Activated T-helper 9 cell treated with anti-CD3 and anti-CD28 coated beads, Interleukin-2, amount 50 U/mL, for 16 hours (primary cell): ENCODE data around the gene AEN.

ENCODE experiments used
- DNase-seq: peaks from one replicate; pipeline ENCODE4 v3.0.0-alpha.2; 2020; ENCODE audit warnings: low read depth

AEN gene

DNA sequence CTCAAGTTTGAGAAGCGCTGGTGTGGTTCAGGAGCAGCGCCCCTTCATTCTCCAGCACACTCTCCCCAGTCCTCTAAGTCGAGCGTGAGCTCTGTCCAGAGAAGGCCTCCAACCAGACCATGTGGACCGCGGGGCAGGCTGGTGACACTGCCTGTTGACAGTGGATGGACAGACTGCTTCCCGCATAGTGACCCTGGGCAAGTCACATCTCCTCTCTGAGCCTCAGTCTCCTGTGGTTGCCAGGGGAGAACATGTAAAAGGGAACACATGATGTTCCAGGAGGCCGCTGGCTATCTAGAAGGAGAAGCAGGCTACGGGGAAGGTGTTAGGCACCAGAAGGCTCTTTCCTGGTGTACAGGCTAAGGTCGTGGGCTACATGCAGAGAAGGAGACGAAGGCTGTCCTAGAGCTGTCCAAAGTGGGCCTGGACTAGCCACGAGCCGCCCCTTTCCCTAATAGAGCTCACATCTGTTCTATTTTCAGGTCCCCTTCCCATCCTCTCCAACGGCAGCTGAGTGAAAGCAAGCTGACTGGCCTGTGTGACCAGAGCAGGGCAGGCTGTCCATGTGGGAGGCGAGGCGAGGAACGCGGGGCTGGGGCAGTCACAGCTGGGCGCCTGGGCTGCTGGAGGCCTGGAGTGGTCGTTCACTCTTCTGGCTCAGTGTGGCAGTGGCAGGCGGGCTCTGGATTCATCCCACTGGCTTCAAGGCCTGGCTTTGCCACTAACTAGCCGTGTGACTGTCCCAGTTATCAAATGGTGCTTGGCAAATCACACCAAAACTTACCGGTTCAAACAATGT is 28.8 kb downstream of the AEN start:
- no peak for DNase-seq

DNA sequence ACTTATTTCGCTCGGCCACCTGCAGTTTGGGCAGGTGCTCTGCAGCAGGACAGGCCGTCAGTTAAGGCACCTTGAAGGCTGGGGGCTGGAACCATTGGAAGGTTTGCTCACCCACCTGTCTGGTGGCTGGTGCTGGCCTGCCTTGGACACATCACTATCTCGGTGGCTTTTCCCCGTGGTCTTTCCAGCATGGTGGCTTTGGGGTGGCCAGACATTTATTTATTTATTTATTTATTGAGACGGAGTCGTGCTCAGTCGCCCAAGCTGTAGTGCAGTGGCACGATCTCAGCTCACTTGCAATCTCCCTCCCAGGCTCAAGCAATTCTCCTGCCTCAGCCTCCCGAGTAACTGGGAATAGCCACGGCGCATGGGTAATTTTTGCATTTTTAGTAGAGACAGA is 29.4 kb downstream of the AEN start:
- DNase-seq: no peak

DNA sequence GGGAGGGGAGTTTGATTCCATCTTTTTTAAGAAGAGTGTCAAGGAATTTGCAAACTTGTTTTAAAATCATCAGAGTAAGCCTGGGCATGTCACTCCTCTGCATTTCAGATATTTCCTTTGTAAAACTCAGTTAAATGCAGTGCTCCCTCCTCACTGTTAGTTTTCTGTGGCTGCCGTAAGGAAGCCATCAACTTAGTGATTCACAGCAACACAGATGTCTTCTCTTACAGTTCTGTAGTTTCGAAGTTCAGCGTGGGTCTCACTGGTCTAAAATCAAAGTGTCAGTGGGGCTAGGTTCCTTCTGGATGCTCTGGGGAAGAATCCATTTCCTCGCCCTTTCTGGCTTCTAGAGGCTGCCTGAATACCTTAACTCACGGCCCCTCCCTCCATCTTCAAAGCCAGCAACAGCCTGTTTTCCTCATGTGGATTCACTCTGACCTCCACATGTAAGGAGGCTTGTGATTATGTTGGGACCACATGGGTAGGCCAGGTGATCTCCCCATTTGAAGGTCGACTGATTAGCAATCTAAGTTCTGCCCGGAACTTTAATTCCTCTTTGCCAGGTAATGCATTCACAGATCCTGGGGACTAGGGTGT is 30.1 kb downstream of the AEN start:
- DNase-seq: no peak

DNA sequence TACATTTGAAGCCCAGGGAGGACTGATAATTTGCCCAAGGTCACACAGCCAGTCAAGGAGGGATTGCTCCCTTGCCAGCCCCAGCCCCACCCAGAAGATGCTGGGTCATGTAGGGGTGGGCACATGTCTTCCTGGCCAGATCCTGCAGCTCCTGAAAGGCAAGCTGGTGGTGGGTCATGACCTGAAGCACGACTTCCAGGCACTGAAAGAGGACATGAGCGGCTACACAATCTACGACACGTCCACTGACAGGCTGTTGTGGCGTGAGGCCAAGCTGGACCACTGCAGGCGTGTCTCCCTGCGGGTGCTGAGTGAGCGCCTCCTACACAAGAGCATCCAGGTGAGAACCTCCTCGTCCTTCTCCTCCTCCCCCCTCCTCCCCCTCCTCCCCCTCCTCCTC is 30.8 kb downstream of the AEN start:
- DNase-seq: no peak

DNA sequence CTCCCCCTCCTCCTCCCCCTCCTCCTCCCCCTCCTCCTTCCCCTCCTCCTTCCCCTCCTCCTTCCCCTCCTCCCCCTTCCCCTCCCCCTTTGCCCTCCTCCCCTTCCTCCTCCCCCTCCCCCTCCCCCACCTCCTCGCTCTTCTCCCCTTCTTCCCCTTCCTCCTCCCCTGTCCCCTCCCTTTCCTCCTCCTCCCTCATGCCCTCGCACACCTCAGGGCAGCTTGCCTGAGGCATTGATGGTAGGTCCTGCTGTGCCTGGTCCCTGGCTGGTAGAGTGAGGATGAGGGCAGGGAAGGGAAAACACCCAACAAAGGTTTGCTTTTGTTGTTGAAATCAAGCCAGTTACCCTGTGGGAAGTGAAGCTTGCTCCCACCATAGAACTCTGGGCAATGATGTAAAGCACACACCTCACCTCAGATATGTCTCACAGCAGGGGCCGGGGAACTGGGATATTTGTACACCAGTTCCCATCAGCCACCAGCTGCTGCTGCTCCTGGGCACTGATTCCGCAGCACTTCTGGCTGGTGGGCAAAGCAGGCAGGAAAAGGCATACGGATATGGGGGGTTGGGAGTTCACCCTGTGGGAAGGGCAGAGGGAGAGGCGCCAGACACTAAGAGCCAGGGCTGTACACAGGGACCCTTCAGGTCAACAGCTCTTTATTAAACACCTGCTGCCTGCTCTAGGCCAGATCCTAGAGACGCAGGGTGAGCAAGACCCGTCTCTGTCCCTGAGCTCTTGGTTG is 31.5 kb downstream of the AEN start:
- DNase-seq: no peak

DNA sequence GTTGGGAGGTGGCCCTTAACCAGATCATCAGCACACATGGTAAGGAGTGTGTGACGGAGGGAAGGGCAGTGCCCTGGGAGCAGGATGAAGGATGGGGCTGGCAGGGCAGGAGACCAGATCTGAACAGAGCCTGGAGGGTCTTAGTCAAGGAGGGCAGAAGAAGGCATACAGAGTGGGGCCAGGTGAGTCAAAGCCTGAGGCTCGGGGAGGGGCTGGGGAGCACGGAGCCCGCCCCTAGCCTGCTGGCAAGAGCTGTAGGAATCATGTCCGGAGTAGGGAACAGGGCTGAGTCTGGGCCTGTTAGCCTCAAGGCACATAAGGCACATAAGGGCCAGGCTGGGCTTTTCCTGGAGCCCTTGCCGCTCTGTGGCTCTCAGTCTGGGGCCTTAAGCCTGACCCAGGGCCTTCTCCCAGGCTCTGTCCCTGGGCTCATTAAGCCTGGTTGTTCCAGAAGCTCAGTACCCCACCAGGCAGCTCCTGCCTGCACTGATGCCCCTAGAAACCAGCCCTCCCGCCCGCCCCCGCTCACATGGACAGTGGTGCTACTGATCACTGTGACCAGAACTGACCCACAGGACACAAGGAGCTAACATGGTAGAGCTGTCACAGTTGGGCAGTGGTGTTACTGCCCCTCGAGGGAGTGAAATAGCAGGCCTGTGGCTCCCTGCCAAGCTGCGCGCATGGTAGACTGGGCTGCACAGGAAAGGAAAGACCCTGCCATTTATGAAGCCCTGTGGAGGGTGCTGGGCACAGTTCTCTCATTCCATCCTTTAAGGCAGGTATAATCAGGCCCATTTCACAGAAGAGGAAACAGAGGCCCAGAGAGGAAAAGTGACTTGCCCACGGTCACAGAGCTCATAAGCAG is 32.3 kb downstream of the AEN start:
- no peak for DNase-seq

DNA sequence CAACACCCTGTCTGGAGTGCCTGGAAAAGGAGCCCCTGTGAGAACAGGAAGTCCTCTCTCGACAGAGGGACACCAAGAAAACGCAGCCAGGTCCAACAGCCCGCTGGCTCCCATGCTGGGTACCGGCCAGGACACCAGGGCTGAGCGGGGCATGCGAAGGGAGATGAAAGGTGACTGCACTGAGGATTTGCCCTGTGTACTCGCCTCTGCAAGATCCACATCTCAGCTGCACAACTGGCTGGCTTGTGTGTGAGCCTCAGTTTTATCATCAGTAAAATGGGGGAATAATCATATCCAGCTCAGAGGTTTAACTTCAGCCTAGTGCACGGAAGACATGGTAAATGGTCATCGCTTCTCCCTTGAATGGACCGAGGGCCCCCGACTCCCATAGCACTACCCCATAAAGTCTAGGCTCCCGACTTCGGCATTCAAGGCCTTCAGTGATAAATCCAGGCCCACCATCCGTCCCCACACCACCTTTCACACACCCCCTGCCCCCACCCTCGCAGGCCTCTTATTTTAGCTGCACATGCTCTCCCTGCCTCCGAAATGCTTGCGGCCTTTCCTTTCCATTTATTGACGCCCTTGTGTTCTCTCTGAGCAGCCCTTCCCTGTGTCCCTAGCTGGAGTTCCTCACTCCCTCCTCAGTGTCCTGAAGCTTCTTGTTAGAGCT is 33.4 kb downstream of the AEN start:
- DNase-seq: no peak

DNA sequence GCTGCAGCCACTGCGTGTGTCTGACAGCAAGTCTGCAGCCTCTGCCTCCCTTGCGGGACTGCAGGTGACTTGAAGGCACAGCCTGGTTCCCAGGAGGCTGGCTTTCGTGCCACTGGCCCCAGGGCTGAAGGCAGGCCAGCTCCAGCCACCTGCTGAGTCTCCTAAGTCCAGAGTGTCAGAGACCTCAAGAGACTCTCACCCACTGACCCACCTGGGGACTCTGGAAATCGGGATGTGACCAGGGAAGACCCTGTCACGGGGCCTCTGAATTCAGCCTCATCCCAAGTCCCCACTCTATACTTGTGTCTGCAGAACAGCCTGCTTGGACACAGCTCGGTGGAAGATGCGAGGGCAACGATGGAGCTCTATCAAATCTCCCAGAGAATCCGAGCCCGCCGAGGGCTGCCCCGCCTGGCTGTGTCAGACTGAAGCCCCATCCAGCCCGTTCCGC is 34.0 kb downstream of the AEN start:
- DNase-seq: no peak

DNA sequence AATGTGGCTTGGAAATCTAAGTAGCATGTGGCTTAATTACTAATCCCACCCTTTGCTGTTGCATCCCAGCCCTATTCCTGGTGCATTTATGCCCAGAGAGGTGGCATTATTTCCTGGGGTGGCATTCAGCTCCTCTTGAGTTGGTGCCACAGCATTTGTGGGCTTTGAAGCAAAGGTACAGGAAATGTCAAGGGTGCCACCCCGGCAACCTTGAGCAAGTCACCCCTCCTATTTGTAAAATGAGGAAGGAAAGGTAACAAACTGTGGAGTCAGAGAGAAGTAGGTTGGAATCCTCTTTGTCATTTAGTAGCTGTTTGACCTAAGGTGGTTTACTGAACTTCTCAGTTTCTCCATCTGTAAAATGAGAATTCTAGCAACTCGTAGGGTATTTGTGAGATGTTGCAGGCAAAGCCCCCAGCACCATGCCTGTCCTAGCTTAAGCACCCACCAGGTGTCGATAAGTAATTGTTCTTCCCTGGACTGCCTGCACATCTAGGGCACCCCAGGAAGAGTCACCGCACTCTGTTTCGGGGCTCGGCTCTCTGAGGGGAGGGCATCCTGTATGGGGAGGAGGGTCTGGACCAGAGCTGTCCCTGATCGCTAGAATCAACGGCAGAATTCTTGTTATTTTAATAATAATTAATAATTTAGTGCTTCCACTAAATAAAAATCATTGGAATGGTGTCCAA is 34.8 kb downstream of the AEN start:
- DNase-seq: no peak

DNA sequence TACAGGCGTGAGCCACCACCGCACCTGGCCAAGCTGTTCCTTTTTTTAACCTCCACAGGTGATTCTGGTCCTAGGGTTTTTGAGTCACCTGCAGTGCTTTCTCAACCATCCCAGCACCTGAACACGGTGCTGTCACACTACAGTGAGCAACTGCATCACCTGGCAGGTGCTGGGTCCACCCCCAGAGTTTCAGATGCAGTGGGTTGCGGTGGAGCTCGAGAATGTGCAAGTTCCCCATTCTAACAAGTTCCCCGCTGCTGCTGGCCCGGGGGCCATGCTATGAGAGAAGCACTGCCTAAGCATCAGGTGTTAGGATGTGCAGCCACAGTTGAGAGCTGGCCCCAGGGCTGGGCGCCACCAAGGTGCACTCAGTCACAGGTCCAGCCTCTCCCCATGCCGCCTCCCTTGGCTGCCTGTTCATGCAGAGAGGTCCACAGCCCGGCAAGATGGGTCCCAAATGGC is 35.7 kb downstream of the AEN start:
- no peak for DNase-seq

DNA sequence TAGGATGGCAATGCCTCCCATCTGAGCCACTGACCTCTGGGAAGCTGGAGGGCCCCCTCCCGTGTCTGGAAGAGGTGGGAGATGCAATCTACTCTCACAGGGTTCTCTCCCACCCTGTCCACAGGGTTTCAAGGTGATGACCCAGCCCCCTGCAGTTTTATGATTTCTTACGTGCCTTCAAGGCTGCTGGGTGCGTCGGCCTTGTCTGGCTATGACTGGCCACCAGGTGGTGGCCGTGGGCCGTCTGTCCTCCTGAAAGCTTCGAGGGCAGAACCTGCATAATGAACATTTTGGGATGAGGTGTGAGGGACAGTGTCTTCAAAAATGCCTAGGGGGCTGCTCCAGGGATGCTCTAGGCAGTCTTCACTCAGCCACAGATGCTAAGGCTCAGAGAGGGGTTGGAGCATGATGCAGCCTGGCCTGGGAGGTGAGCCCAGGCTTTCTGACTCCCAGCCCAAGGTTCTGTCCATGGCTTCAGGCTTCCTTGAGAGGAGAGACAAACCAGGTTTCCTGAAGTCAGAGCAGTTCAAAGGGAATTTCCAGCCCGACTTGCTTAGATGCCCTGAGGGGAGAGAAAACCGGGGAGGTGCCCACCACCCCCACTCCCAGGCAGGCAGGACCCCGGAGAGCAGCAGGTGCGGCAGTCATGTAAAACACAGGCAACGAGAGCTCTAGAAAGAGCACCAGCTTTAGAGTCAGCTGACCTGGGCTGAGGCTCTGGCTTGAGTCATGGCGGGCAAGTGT is 36.4 kb downstream of the AEN start:
- DNase-seq: no peak

DNA sequence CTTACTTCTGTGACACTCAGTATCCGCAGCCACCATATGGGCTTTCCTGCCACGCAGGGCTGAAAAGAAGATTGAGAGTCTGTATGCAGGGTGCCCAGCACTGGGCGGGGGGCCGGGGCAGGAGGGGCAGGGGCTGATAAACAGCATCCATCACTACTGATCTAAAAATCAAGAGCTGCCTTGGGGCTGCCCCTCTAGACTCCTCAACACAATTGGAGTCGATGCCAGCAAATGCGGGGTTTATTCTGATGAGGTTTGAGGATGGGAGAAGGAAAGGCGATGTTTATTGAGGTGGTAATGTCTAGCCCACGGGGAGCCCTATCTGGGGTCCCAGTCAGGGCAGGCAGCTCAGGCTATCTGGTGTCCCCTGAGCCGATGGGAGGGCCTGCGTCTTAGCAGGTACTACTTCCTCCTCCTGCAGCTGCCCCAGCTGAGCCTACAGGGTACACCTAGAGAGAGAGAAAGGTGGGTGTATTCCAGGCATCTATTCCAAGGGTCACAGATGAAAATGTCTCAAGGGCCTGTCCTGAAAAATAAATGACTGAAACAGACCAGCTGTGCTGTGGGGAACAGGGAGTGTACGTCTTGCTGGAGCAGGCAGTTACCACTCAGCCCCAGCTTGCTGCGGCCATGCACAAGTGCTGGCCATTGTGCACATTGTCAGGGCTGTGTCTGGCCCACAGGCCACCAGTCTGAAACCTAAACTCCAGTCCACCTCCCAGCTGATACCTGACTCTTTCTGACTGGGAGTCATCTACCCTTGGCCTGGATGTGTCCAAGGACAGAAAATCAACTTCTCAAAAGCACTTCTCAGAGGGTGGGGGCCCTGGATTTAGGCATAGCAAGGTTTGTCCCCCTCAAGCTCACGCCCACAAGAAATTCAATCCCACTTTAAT is 37.2 kb downstream of the AEN start:
- DNase-seq: no peak

DNA sequence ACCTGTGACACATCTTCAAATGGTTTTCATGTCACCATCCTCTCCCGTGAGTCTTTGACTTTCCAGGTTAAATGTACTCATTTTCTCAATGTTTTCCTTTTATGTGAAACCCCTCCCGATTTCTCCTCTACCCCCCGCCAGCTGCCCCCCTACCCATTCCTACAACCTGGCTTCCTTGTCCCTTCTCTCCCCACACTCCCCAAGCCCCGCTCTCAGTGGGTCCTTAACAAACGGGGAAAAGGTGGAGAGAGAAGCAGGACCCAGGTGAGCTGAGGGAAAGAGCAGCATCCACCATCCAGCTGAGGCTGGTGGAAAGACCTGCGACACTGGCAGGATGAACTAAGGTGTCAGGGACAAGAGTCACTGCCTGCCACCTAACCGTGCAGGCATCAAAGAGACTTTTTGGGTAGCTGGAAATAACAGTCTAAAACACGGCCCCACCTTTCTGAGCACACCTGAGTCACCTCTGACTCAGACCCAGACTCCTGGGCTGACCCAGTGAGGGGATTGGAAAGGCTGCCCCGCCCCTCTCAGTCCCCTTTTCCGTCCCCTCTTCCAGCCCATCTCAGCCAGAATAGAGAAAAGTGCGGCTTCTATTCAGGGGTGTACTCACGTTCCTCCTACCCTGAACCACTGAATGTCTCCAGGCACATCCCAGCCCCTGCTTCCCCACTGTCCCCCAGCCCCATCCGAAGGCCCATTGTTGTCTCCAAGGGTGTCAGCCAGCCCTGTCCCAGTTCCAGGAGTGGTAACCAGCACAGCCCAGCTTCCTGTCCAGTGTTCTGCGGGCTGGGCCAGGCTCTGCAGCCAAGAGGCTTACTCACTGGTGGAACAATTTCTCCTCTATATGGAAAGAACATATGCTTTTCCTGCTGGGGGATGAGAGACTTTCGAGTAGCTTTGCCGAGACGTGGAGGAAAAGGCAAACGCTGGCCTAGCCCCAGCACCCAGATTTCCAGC is 38.1 kb downstream of the AEN start:
- no peak for DNase-seq

DNA sequence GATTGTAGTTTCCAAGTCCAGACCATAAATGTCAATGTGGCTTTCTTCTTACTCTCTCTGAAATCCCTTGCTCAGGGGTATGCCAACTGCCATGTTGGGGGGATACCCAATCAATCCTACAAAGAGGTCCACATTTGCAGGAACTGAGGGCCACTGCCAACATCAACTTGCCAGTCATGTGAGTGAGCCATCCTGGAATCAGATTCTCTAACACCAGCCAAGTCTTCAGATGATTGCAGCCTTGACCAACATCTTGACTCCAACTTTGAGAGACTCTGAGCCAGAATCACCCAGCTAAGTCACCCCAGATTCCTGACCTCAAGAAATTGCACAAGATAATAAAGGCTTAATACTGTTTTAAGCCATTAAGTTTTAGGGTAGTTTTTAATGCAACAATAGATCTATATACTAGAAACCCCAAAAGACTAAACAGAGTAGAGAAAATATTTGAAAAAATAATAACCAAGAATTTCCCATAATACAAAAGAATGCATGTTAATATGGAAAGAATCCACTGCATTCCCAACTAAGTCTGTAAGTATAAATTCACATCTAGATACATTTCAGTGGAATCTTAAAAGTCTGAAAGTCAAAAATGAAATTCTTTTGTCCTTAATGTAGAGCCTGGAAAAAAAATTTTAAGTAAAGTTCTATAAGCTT is 40.0 kb downstream of the AEN start:
- DNase-seq: no peak

DNA sequence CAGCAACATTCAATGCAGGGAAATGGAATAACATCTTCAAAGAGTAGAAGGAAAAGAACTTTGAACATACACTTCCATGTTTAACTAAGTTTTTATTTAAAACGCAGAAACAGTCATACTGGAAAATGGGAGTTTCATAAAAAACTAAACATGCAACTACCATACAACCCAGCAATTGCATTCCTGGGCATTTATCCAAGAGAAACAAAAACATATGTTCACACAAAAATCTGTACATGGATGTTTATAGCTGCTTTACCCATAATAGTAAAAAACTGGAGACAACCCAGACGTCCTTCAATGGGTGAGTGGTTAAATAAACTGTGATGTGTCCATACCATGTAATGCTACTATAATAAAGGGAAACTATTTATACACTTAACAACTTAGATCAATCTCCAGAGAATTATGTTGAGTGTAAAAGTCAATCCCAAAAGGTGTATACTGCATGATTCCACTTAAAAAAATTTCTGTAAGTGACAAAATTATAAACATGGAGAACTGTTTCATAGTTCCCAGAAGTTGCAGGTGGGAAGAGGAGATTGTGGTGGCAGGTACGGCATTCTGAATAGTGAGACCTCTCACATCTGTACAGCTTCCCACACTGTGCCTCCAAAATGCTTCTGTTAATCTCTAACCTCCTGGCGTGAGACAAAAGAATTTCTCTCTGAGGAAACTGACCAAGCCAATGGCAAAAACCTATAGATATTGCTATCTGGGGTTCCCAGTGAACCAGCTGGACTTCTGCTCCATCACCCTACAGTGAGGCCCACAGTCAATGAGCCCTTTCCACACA is 40.8 kb downstream of the AEN start:
- DNase-seq: no peak

DNA sequence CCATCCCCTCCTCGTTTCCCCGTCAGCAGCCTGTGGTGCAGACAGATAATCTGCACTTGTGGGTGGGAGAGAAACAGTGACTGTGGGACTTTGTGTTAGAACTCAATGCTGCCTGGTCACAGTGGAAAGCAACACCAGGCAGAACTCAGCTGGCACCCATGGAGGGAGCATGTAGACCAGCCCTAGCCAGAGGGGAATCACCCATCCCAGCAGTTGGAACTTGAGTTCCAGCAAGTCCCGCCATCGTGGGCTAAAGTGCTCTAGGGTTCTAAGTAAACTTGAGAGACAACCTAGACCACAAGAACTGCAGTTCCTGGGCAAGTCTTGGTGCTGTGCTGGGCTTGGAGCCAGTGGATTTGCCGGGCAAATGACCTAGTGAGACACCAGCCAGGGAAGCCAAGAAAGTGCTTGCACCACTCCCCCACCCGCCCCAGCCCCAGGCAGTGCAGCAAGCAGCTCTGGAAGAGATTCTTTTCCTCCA is 42.0 kb downstream of the AEN start:
- no peak for DNase-seq
